Measurements from ENCODE around the gene FANCI. TPM values are rescaled to one million over a fixed set of nuclear protein-coding genes. Genes with fewer than 3 reads are reported as not detected.

Gene FANCI
- total RNA-seq, 3 donors from 2014 or later: 7.6 to 9.9 (median 7.9) TPM

- H3K27ac ChIP-seq: no peak overlapping the region
- DNase-seq (ENCODE audit: low spot score in 2 of 2): no peak
- peaks cover 8% of the 10 kb centered on the region for H3K36me3 ChIP-seq
- H3K9me3 ChIP-seq: no peaks in the 10 kb centered on the region
- no peak for TF ChIP-seq POLR2AphosphoS5 (IDR thresholded peaks at IDR 0.05)
- no peak for TF ChIP-seq POLR2A (IDR thresholded peaks at IDR 0.05)
- no peak for TF ChIP-seq CTCF (IDR thresholded peaks at IDR 0.05)
- H3K4me3 ChIP-seq: no peak overlapping the region
- intact Hi-C loops (cut with DNase I; ENCODE audit: low total_unique reads): no loop called here
- no peaks in the 10 kb centered on the region for H3K4me1 ChIP-seq
- H3K27me3 ChIP-seq: no peaks in the 10 kb centered on the region
Measured at GRCh38 chr15:89327113-89327512, 83.3 kb downstream of the FANCI start.

- Histone ChIP-seq H3K4me3 (no peak overlapping the region), H3K4me1 (peaks cover 6 to 12% of the 10 kb centered on the region in 2 donors), H3K36me3 (peaks cover 8% of the 10 kb centered on the region), H3K27me3 (no peaks in the 10 kb centered on the region), H3K9me3 (no peaks in the 10 kb centered on the region), H3K27ac (no peak overlapping the region)
- intact Hi-C loops (cut with DNase I; ENCODE audit: low total_unique reads): no loop called here
- no peak for TF ChIP-seq CTCF (IDR thresholded peaks at IDR 0.05)
- TF ChIP-seq POLR2AphosphoS5 (IDR thresholded peaks at IDR 0.05): no peak
- no peak for TF ChIP-seq POLR2A (IDR thresholded peaks at IDR 0.05)
- DNase-seq (ENCODE audit: low spot score in 2 of 2): no peak
Measured at GRCh38 chr15:89328398-89329254, 84.8 kb downstream of the FANCI start.

- H3K27me3 ChIP-seq: no peaks in the 10 kb centered on the region
- no peak for TF ChIP-seq POLR2AphosphoS5 (IDR thresholded peaks at IDR 0.05)
- no peak for TF ChIP-seq POLR2A (IDR thresholded peaks at IDR 0.05)
- TF ChIP-seq CTCF (IDR thresholded peaks at IDR 0.05): no peak
- peaks cover 4% of the 10 kb centered on the region for H3K36me3 ChIP-seq
- no peak for DNase-seq (ENCODE audit: low spot score in 2 of 2)
- peaks cover 6 to 12% of the 10 kb centered on the region in 2 donors for H3K4me1 ChIP-seq
- no peaks in the 10 kb centered on the region for H3K9me3 ChIP-seq
- intact Hi-C loops (cut with DNase I; ENCODE audit: low total_unique reads): loop anchor here (5.0 kb wide), 1 partner anchor 343 kb away; no protein-coding TSS in a partner anchor
- H3K4me3 ChIP-seq: no peak overlapping the region
- no peak overlapping the region for H3K27ac ChIP-seq
Measured at GRCh38 chr15:89329329-89330084, 85.7 kb downstream of the FANCI start.

- DNase-seq (ENCODE audit: low spot score in 2 of 2): no peak
- no peaks in the 10 kb centered on the region for H3K9me3 ChIP-seq
- no peak for TF ChIP-seq POLR2AphosphoS5 (IDR thresholded peaks at IDR 0.05)
- TF ChIP-seq POLR2A (IDR thresholded peaks at IDR 0.05): no peak
- no peak for TF ChIP-seq CTCF (IDR thresholded peaks at IDR 0.05)
- intact Hi-C loops (cut with DNase I; ENCODE audit: low total_unique reads): loop anchor here (5.0 kb wide), 1 partner anchor 342 kb away; no protein-coding TSS in a partner anchor
- no peak overlapping the region for H3K4me3 ChIP-seq
- no peaks in the 10 kb centered on the region for H3K27me3 ChIP-seq
- H3K4me1 ChIP-seq: peaks cover 6 to 12% of the 10 kb centered on the region in 2 donors
- peaks cover 3% of the 10 kb centered on the region for H3K36me3 ChIP-seq
- no peak overlapping the region for H3K27ac ChIP-seq
Measured at GRCh38 chr15:89330119-89330518, 86.3 kb downstream of the FANCI start.
